ENCODE data around the gene POLDIP3.
"Not testable (repeated sequence)": the region's sequence is repeated elsewhere in the genome, so short reads cannot be mapped to it uniquely, and the experiment has no call there.

POLDIP3 gene

DNA sequence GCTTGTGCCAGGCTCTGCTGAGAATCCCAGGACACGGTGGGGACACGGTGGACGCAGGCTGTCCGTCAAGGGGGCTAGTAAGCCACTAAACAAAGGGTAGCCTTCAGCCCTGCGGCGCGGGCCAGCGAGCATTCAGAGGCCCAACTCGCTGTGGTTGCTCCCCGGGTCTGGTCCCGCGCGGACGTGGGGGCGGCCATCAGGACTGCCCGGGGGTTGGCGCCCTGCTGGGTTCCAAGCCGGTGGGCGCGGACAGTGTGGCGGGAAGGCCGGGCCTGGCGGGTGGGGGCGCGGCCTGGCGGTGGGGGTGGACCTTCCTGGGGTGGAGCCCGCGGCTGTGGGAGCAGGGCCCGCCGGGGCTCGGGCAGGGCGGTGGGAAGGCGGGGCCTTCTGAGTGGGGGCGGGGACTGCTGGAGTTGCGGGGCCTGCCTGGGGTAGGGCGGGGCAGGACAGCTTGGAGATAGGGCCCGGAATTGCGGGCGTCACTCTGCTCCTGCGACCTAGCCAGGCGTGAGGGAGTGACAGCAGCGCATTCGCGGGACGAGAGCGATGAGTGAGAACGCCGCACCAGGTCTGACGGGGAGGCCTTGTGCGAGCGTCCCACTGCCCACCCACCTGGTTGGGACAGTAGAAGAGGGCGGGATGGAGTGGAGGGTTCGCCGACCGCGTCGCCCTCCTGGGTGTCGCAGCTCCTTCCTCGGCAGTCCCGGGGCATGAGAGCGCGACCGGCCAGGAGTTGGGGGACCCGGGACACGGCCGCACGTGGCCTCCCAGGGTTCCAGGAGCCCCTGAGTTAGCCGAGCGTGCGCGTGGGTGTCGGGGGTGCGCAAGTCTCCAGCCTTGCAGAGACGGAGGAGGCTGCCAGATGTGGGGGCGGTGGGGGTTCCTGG lies 61.0 kb downstream of the POLDIP3 start, which contains the start of gene SERHL2:
SERHL2 (plus strand) TSS at position 482 of the 887 bp plus-strand sequence; CDS start at position 547, 65 bp downstream.
- peak; percentile 67 for DNase-seq

- not testable (repeated sequence) for DNase-seq
Measured at GRCh38 chr22:42552294-42552647, 62.4 kb downstream of the POLDIP3 start.

- no peak for DNase-seq
Measured at GRCh38 chr22:42549331-42550060, 65.2 kb downstream of the POLDIP3 start.

DNA sequence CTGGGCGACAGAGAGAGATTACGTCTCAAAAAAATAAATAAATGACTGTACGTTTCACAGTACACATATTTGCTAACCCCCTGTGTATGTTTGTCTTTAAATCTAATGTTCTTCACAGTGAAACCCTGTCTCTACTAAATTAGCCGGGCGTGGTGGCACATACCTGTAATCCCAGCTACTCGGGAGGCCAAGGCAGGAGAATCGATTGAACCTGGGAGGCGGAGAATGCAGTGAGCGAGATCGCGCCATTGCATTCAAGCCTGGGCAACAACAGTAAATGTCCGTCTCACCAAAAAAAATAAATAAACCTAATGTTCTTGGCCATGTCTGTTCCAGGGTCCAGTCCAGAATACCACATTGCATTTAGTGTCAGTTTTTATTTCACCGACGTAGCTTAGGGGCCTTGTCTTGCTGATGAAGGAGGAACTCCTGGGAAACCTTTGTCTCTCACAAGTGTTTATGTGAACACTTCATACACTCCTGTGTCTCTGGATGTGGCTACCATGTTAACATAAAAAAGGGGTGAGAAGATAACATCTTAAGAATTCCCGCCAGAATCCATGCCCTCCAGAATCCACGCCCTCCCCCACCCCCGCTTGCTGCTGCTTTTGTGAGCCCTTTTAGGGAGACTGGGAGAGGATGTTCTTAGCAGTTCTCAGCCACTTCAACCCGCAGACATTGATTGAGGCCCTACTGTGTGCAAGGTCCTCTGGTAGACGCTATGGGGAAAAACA lies 65.9 kb downstream of the POLDIP3 start:
- no peak for DNase-seq

- not testable (repeated sequence) for DNase-seq
Measured at GRCh38 chr22:42548126-42548525, 66.6 kb downstream of the POLDIP3 start.

DNA sequence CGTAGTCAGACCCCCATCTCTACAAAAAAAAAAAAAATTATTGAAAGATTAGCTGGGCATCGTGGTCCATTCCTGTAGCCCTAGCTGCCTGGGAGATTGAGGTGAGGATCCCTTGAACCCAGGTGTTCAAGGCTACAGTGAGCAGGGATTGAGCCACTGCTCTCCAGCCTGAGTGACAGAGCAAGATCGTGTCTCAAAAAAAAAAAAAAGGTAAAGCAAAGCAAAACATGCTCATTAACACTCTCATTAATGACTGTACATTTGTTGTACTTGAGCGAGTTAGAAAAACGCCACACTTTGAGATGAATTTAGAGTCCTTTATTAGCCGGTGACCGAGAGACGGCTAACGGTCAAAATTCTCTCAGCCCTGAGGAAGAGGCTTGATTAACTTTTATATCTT lies 67.1 kb downstream of the POLDIP3 start:
- DNase-seq, result no peak

DNA sequence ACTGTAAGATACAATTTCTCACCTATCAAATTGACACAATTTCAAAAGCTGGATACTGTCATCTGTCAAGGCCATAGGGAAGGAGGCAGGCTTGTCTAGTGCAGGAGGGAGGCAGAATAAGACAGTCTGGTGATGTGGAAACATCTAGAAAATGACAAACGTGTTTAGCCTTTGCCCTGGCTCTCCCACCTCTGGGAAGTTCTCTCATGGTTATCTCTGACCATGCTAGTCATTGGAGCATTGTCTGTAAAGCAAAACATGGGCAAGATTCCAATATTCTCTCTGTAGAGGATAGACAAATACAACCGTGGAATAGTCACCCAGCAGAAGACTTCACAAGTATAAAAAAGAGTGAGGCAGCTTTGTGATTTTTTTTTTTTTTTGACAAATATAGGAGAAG lies 70.0 kb downstream of the POLDIP3 start:
- no peak for DNase-seq

- DNase-seq, result not testable (repeated sequence)
Measured at GRCh38 chr22:42539236-42539771, 75.4 kb downstream of the POLDIP3 start.

- DNase-seq, result not testable (repeated sequence)
Measured at GRCh38 chr22:42537199-42537831, 77.4 kb downstream of the POLDIP3 start.

DNA sequence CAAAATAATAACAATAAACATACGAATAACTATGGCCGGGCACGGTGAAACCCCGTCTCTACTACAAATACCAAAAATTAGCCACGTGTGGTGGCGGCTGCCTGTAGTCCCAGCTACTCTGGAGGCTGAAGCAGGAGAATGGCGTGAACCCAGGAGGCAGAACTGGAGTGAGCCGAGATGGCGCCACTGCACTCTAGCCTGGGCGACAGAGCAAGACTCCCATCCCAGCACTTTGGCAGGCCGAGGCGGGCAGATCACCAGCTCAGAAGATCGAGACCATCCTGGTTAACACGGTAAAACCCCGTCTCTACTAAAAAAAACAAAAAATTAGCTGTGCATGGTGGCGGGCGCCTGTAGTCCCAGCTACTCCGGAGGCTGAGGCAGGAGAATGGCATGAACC lies 78.0 kb downstream of the POLDIP3 start:
- not testable (repeated sequence) for DNase-seq

DNA sequence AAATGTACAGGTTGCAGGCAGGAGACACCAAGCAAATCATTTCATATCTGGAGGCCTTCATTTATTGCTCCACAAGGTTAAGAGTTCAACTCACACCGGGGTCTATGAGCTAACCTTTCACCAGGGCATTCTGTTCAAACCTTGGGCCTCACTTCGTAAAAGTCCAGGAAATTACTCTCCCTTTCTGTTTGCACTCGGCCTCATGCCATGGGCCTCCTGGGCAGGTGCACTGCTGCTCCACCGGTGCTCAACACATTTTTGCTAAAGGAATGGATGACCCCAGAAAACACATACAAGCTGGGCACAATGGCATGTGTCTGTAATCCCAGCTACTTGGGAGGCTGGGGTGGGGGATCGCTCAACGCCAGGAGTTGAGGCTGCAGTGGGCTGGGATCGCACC lies 78.5 kb downstream of the POLDIP3 start:
- no peak for DNase-seq

DNA sequence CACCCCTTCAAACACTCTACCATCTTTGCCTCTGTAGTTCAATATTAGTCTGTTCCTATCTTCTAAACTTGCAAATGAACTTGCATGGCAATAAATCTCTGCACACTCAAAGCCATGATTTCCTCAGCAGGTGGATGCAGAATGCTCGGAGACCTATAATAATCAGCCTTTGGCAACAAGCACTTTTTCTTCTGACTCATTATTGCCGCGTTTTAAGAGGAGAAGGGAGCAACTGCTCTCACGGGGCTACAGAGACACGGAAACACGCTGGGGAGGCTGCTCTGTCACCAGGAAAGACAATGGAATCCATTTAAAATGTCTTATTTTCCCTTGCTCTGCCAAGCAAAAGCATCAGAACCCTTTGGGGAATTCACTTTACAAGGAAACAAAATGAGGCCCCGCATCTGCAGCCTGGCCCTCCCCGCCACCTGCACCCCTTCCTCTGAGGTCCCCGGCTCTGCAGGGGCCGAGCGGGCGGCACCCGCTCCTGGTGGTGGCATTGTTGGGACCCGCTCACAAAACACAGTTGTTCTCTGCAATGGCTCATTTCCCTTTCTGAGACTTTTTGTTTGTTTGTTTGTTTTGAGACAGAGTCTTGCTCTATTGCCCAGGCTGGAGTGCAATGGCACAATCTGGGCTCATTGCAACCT lies 79.5 kb downstream of the POLDIP3 start:
- not testable (repeated sequence) for DNase-seq

All from activated gamma-delta T cell (primary cell).